H1 (cell line): ENCODE results near the gene DCTN2. TPM values are rescaled to one million over a fixed set of nuclear protein-coding genes. Genes with fewer than 3 reads are reported as not detected.

Experiments used
- CTCF ChIA-PET: fragments of 300-600 bp; sonication (Branson Sonifier 250); formaldehyde crosslinking; loops from one replicate; lab custom pipeline; 2021; ENCODE audit not compliant: partially characterized antibody; lab: Charles Lee
- POLR2A ChIA-PET: fragments of 300-600 bp; sonication (Branson Sonifier 250); formaldehyde crosslinking; loops from one replicate; lab custom pipeline; 2021; ENCODE audit warnings: inconsistent platforms; ENCODE audit not compliant: partially characterized antibody; lab: Charles Lee
- DNase-seq, 2 experiments: peaks; one replicate each; pipeline versions ENCODE4 v3.0.0 to v3.0.0-alpha.2; 2010 to 2022; ENCODE audit warnings: low spot score in 2 of 2, low read depth in 1 of 2, mixed read lengths in 1 of 2
- FAIRE-seq: peaks from 2 replicates; lab custom pipeline; 2011; peaks lifted over from hg19 to GRCh38; lab: Jason Lieb, UNC
- H2AFZ ChIP-seq: 2 replicates; pipeline ENCODE4 v1.8.1; 2012; ENCODE audit warnings: low read length, inconsistent platforms
- H2AK5ac ChIP-seq: 2 replicates; pipeline ENCODE4 v1.6.1; 2013; ENCODE audit warnings: low read depth, low read length
- H2BK120ac ChIP-seq: replicated peaks from 2 replicates; pipeline ENCODE3; 2013; ENCODE audit warnings: low read depth, low read length, inconsistent platforms
- H2BK12ac ChIP-seq: 2 replicates; pipeline ENCODE4 v1.6.1; 2013; ENCODE audit warnings: low read depth, low read length
- H2BK15ac ChIP-seq: 2 replicates; pipeline ENCODE4 v1.6.1; 2013; ENCODE audit warnings: low read length
- H2BK20ac ChIP-seq: 2 replicates; pipeline ENCODE4 v1.6.1; 2013; ENCODE audit warnings: low read length
- H2BK5ac ChIP-seq: 2 replicates; pipeline ENCODE4 v1.6.1; 2013; ENCODE audit warnings: low read depth, low read length
- H3K14ac ChIP-seq: 2 replicates; pipeline ENCODE4 v1.6.1; 2013; ENCODE audit warnings: inconsistent platforms; ENCODE audit not compliant: insufficient read length
- H3K18ac ChIP-seq: 2 replicates; pipeline ENCODE4 v1.6.1; 2013; ENCODE audit warnings: low read length; ENCODE audit errors: extremely low read depth
- H3K23ac ChIP-seq: 2 replicates; pipeline ENCODE4 v1.6.1; 2013; ENCODE audit warnings: inconsistent platforms; ENCODE audit not compliant: insufficient read length
- H3K23me2 ChIP-seq: 2 replicates; pipeline ENCODE4 v1.6.1; 2013; ENCODE audit warnings: low read depth, low read length
- H3K27ac ChIP-seq: 2 replicates; pipeline ENCODE4 v1.6.1; 2011; ENCODE audit warnings: low read depth, low read length, inconsistent platforms
- H3K27me3 ChIP-seq, 4 experiments: replicated peaks in 1 of 4; 1 replicate in 1 of 4; 2 replicates in 3 of 4; pipeline versions ENCODE4 v1.6.1 to v1.8.1; 2011 to 2013; ENCODE audit warnings: low read length in 3 of 4, mild to moderate bottlenecking in 3 of 4, inconsistent platforms in 2 of 4, mixed read lengths in 2 of 4, moderate library complexity in 1 of 4; ENCODE audit not compliant: control insufficient read depth in 3 of 4, insufficient read depth in 3 of 4; ENCODE audit errors: extremely low read depth in 1 of 4
- H3K36me3 ChIP-seq, 4 experiments: 2 replicates each; pipeline versions ENCODE4 v1.6.1 to v1.8.1; 2011 to 2013; ENCODE audit warnings: mild to moderate bottlenecking in 4 of 4, low read length in 3 of 4, moderate library complexity in 2 of 4, control low read depth in 1 of 4, inconsistent platforms in 1 of 4; ENCODE audit not compliant: insufficient read depth in 4 of 4, control insufficient read depth in 2 of 4
- H3K4ac ChIP-seq: replicated peaks from 2 replicates; pipeline ENCODE3; 2013; ENCODE audit warnings: low read length, low read depth, mixed read lengths, inconsistent platforms; ENCODE audit not compliant: insufficient read length
- H3K4me1 ChIP-seq, 4 experiments: replicated peaks in 1 of 4; 1 replicate in 1 of 4; 2 replicates in 3 of 4; pipeline versions ENCODE4 v1.6.1 to v1.8.1; 2011 to 2013; ENCODE audit warnings: low read length in 3 of 4, inconsistent platforms in 2 of 4, mixed read lengths in 1 of 4; ENCODE audit not compliant: insufficient read depth in 4 of 4, control insufficient read depth in 3 of 4
- H3K4me2 ChIP-seq, 2 experiments: 2 replicates each; pipeline versions ENCODE4 v1.6.1 to v1.8.1; 2011 to 2013; ENCODE audit warnings: low read depth in 2 of 2, low read length in 2 of 2, control low read depth in 1 of 2, inconsistent platforms in 1 of 2, mild to moderate bottlenecking in 1 of 2; ENCODE audit not compliant: insufficient read depth in 1 of 2
- H3K4me3 ChIP-seq, 4 experiments: fragments of 200-600, 300-600 bp in 1 of 4; sonication (generic), shearing (Covaris generic), sonication (Bioruptor Twin) in 1 of 4; 2 replicates each; pipeline versions ENCODE4 v1.5.1 to v1.8.1; 2011 to 2016; ENCODE audit warnings: low read length in 4 of 4, low read depth in 3 of 4, control low read depth in 2 of 4, inconsistent platforms in 2 of 4, mild to moderate bottlenecking in 2 of 4, mixed read lengths in 1 of 4, moderate library complexity in 1 of 4; ENCODE audit not compliant: insufficient read depth in 2 of 4; ENCODE audit errors: extremely low read depth in 1 of 4
- H3K56ac ChIP-seq: replicated peaks from 2 replicates; pipeline ENCODE3; 2013; ENCODE audit warnings: low read depth, mild to moderate bottlenecking, mixed read lengths, low read length, inconsistent platforms; ENCODE audit not compliant: insufficient read length
- H3K79me1 ChIP-seq: 2 replicates; pipeline ENCODE4 v1.6.1; 2013; ENCODE audit warnings: low read depth, low read length, control low read depth
- H3K79me2 ChIP-seq, 2 experiments: 2 replicates each; pipeline versions ENCODE4 v1.6.1 to v1.8.1; 2012 to 2013; ENCODE audit warnings: low read length in 2 of 2, mild to moderate bottlenecking in 2 of 2, inconsistent platforms in 1 of 2; ENCODE audit not compliant: insufficient read depth in 2 of 2, control insufficient read depth in 1 of 2
- H3K9ac ChIP-seq, 4 experiments: replicated peaks in 1 of 4; 1 replicate in 1 of 4; 2 replicates in 3 of 4; pipeline versions ENCODE4 v1.6.1 to v1.8.1; 2011 to 2013; ENCODE audit warnings: low read depth in 3 of 4, low read length in 3 of 4, control low read depth in 2 of 4, mild to moderate bottlenecking in 2 of 4, moderate library complexity in 2 of 4, inconsistent platforms in 1 of 4; ENCODE audit errors: extremely low read depth in 1 of 4
- H3K9me3 ChIP-seq, 2 experiments: 2 replicates each; pipeline versions ENCODE4 v1.6.1 to v1.8.1; 2012 to 2013; ENCODE audit warnings: mild to moderate bottlenecking in 2 of 2, moderate library complexity in 2 of 2, control low read depth in 1 of 2, inconsistent platforms in 1 of 2, low read depth in 1 of 2, low read length in 1 of 2, mixed read lengths in 1 of 2; ENCODE audit not compliant: insufficient read depth in 2 of 2
- H4K20me1 ChIP-seq, 2 experiments: replicated peaks in 1 of 2; 2 replicates each; pipeline versions ENCODE3 to v1.8.1; 2011 to 2013; ENCODE audit warnings: inconsistent platforms in 2 of 2, low read length in 2 of 2, mild to moderate bottlenecking in 1 of 2; ENCODE audit not compliant: insufficient read depth in 2 of 2, control insufficient read depth in 1 of 2
- H4K5ac ChIP-seq: 2 replicates; pipeline ENCODE4 v1.6.1; 2013; ENCODE audit warnings: low read length, low read depth, mixed read lengths, inconsistent platforms; ENCODE audit not compliant: insufficient read length
- H4K8ac ChIP-seq: 2 replicates; pipeline ENCODE4 v1.8.0; 2013; ENCODE audit warnings: mild to moderate bottlenecking, moderate library complexity, low read length, inconsistent platforms; ENCODE audit not compliant: insufficient read depth; ENCODE audit errors: extremely low read depth
- H4K91ac ChIP-seq: replicated peaks from 2 replicates; pipeline ENCODE3; 2013; ENCODE audit warnings: low read length, mixed read lengths, inconsistent platforms; ENCODE audit not compliant: insufficient read length
- ASH2L ChIP-seq: fragments of 200-600, 300-600 bp; sonication (generic); IDR thresholded peaks from one replicate; pipeline ENCODE4 v1.7.1; 2017; ENCODE audit warnings: low read length
- BCL11A ChIP-seq, 2 experiments: IDR thresholded peaks; one replicate each; pipeline ENCODE4 v1.6.1; 2011; ENCODE audit warnings: low read depth in 2 of 2, low read length in 2 of 2, mild to moderate bottlenecking in 2 of 2
- CHD2 ChIP-seq: IDR thresholded peaks from 2 replicates; pipeline ENCODE4 v1.6.1; 2012; ENCODE audit warnings: low read length, improper control_type of control experiment
- CREB1 ChIP-seq: IDR thresholded peaks from 2 replicates; pipeline ENCODE4 v1.6.1; 2012; ENCODE audit warnings: inconsistent platforms
- CTBP2 ChIP-seq: IDR thresholded peaks from 2 replicates; pipeline ENCODE4 v1.7.0; 2011; ENCODE audit warnings: borderline replicate concordance, mild to moderate bottlenecking, moderate library complexity, mixed read lengths, low read length; ENCODE audit not compliant: insufficient read depth, insufficient read length
- FOSL1 ChIP-seq: IDR thresholded peaks from 2 replicates; pipeline ENCODE4 v1.6.1; 2011; ENCODE audit warnings: mild to moderate bottlenecking, low read depth, low read length, moderate library complexity; ENCODE audit not compliant: insufficient read depth
- NRF1 ChIP-seq: IDR thresholded peaks from 2 replicates; pipeline ENCODE4 v1.6.1; 2011; ENCODE audit warnings: mild to moderate bottlenecking, low read depth, low read length, improper control_type of control experiment
- TAF7 ChIP-seq: optimal IDR thresholded peaks from 2 replicates; pipeline ENCODE3; 2011; ENCODE audit warnings: low read depth, mild to moderate bottlenecking, inconsistent platforms, low read length, moderate library complexity, borderline replicate concordance
- TBP ChIP-seq: IDR thresholded peaks from 2 replicates; pipeline ENCODE4 v1.6.1; 2011; ENCODE audit warnings: low read depth, low read length, improper control_type of control experiment
- WGBS, 2 experiments: shearing (Covaris generic) in 1 of 2; methylation state at CpG; one replicate each; pipeline versions ENCODE4 v1.1.6 to v1.1.7; 2013 to 2015; ENCODE audit warnings: low lambda C conversion rate in 2 of 2, mixed read lengths in 2 of 2, inconsistent platforms in 1 of 2, low coverage in 1 of 2, missing lambda C conversion rate in 1 of 2; ENCODE audit not compliant: insufficient replicate concordance in 2 of 2, insufficient coverage in 1 of 2, insufficient read length in 1 of 2; ENCODE audit errors: extremely low coverage in 1 of 2, missing lambda C conversion rate in 1 of 2; 5-methylcytosine and 5-hydroxymethylcytosine counted together
- polyA plus RNA-seq, 7 experiments: library from polyadenylated mRNA; depleted of rRNA in 3 of 7; stranded (reverse) in 5 of 7; unstranded in 2 of 7; fragments of >200 nt in 5 of 7; fragments of 200-250 nt in 2 of 7; gene quantifications; 1 replicate in 5 of 7; 2 replicates in 1 of 7; 4 replicates in 1 of 7; pipeline versions ENCODE4 v1.2.1 to v1.2.3, GENCODE V29; 2011 to 2013; ENCODE audit warnings: missing spikeins in 2 of 7, mixed read lengths in 2 of 7
- total RNA-seq: library from RNA; stranded (reverse); fragmentation: NEBNext Ultra II Directional; extraction: Animal tissue kit (Norgen Biotek cat#: 25700); gene quantifications from 2 replicates; pipeline ENCODE4 v1.2.1, GENCODE V29; 2021

DCTN2 gene
- total and polyA plus RNA-seq, 2 of the 8 experiments (the other 6 are each of a cell fraction or from before 2014, with no cell fraction given) = 90.3 to 91.9 TPM

GRCh38 chr12:57579011-57579410, 32.0 kb upstream of the DCTN2 start:
- no peaks in the 10 kb centered on the region for H3K27me3 ChIP-seq
- POLR2A ChIA-PET = interaction anchor here (1.6 kb wide), 1 partner anchor 59 kb away, joined by 4 read pairs; the partner anchor contains the start of gene DDIT3
- DNase-seq (no peak), FAIRE-seq (no peak)
- H4K20me1 ChIP-seq = peaks cover 4 to 10% of the 10 kb centered on the region in 2 experiments
- H2BK120ac ChIP-seq = no peak overlapping the region
- H2AK5ac ChIP-seq = no peak overlapping the region
- H2BK5ac ChIP-seq = no peak overlapping the region
- no peak overlapping the region for H3K14ac ChIP-seq
- no peak overlapping the region for H3K9ac ChIP-seq
- H2AFZ ChIP-seq = no peak overlapping the region
- no peak overlapping the region for H4K5ac ChIP-seq
- H3K36me3 ChIP-seq = peaks cover 20 to 62% (median 46%) of the 10 kb centered on the region in 4 experiments
- H3K4ac ChIP-seq = no peak overlapping the region
- H3K18ac ChIP-seq = no peak overlapping the region
- H2BK20ac ChIP-seq = no peak overlapping the region
- CTCF ChIA-PET = interaction anchor here (7.8 kb wide), 1 partner anchor 45 kb away, joined by 201 read pairs; no protein-coding TSS in a partner anchor
- H3K27ac ChIP-seq = no peak overlapping the region
- no peak overlapping the region for H3K4me2 ChIP-seq
- H3K79me1 ChIP-seq = no peaks in the 10 kb centered on the region
- H3K79me2 ChIP-seq = no peaks in the 10 kb centered on the region
- H3K4me1 ChIP-seq = no peaks in the 10 kb centered on the region
- H2BK15ac ChIP-seq = no peak overlapping the region
- no peak overlapping the region for H2BK12ac ChIP-seq
- no peak overlapping the region for H4K8ac ChIP-seq
- H3K4me3 ChIP-seq = no peak overlapping the region
- no peak overlapping the region for H3K56ac ChIP-seq
- no peak overlapping the region for H3K23ac ChIP-seq
- WGBS, 2 experiments = 98% methylated on average over 2 of the region's 2 CpGs; no CpG with 5 or more reads in 1 of the 2 experiments
- H3K23me2 ChIP-seq = no peaks in the 10 kb centered on the region
- no peaks in the 10 kb centered on the region for H3K9me3 ChIP-seq
- H4K91ac ChIP-seq = no peak overlapping the region
- TF ChIP-seq CHD2 (no peak), NRF1 (no peak), TBP (no peak), CREB1 (no peak), BCL11A (IDR thresholded peaks at IDR 0.05; ENCODE audit: low read depth in 2 of 2, low read length in 2 of 2) (no peak), CTBP2 (no peak), TAF7 (no peak), FOSL1 (no peak), ASH2L (no peak)
